AG04449 (cell line): ENCODE results near the gene SLCO2A1.

ENCODE experiments used
- CTCF ChIA-PET: fragments of 350-600 bp; formaldehyde crosslinking; extraction: SDS; loops from one replicate; lab custom pipeline; 2021; ENCODE audit warnings: antibody characterized with exemption; lab: Yijun Ruan, JAX
- POLR2A ChIA-PET: fragments of 400-600, 350-600 bp; formaldehyde crosslinking; extraction: SDS; loops from one replicate; lab custom pipeline; 2020; ENCODE audit warnings: antibody characterized with exemption, inconsistent platforms; lab: Yijun Ruan, JAX
- DNase-seq: peaks from one replicate; pipeline ENCODE4 v3.0.0-alpha.2; 2010; ENCODE audit warnings: low read depth, low spot score
- H3K4me3 ChIP-seq: 2 replicates; pipeline ENCODE4 v1.5.1; 2011; ENCODE audit warnings: low read depth, mild to moderate bottlenecking, control low read depth, low read length
- TF ChIP-seq, protein P1 (sequence below): IDR thresholded peaks from one replicate; pipeline ENCODE4 v1.5.1; 2011; ENCODE audit warnings: mild to moderate bottlenecking, moderate library complexity, low read length, control low read depth, inconsistent platforms; ENCODE audit not compliant: insufficient read depth; ENCODE audit errors: missing control alignments

Gene SLCO2A1

DNA sequence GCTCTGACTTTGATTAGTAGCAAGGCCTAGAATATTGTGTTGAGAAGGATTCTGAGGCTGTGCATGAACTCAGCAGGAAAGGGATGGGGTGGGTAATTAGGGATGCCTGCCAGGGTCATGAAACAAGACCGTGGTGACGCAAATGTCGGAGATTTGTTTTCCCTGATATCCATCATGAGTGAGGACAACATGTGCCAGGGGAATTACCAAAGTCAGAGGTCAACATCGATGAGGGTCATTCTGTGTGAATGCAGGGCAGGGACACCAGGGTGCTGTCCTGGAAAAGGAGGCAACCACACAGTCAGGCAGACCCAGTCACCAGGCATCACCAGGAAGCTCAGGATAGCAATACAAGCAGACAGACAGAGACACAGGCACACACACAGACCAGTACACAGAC, 52.2 kb downstream of the SLCO2A1 start:
- CTCF ChIA-PET: no interaction called here
- no peak overlapping the region for H3K4me3 ChIP-seq
- POLR2A ChIA-PET: no interaction called here
- TF ChIP-seq, protein P1, sequence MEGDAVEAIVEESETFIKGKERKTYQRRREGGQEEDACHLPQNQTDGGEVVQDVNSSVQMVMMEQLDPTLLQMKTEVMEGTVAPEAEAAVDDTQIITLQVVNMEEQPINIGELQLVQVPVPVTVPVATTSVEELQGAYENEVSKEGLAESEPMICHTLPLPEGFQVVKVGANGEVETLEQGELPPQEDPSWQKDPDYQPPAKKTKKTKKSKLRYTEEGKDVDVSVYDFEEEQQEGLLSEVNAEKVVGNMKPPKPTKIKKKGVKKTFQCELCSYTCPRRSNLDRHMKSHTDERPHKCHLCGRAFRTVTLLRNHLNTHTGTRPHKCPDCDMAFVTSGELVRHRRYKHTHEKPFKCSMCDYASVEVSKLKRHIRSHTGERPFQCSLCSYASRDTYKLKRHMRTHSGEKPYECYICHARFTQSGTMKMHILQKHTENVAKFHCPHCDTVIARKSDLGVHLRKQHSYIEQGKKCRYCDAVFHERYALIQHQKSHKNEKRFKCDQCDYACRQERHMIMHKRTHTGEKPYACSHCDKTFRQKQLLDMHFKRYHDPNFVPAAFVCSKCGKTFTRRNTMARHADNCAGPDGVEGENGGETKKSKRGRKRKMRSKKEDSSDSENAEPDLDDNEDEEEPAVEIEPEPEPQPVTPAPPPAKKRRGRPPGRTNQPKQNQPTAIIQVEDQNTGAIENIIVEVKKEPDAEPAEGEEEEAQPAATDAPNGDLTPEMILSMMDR: no peak
- DNase-seq: no peak

DNA sequence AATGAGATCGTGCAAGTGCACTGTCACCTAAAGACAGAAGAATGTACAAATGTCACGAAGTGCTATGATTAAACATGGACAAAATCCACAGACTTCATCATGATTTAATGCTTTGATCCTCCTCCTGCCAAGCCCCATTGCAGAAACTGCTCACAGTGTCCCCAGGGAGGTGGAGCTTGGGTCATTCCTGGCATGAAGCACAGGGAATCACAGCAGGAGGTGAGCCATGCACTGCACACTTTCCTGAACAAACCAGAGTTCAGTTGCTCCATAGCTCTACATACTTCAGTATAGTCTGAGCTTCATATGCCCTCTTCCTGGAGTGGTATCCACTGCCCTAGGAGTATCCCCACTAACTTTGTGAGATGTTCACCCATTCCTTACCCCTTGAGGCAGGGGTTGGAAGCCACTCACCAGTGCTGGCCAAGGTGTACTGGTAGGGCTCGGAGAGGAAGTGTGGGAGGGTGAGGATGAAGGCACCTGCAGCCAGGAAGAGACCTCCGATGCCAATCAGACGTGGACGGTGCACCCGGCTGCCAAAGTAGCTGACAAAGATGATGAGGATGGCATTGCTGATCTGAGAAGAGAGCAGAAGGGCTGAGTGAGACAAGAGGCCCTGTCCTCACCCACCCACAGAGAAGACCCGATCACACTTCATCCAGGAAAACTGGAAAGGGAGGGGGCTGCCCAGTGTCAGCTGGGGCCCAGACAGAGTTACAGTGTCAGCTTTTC, 56.3 kb downstream of the SLCO2A1 start:
- TF ChIP-seq, protein P1: no peak
- ChIA-PET POLR2A (no interaction called here), CTCF (no interaction called here)
- no peak for DNase-seq
- H3K4me3 ChIP-seq: no peak overlapping the region

DNA sequence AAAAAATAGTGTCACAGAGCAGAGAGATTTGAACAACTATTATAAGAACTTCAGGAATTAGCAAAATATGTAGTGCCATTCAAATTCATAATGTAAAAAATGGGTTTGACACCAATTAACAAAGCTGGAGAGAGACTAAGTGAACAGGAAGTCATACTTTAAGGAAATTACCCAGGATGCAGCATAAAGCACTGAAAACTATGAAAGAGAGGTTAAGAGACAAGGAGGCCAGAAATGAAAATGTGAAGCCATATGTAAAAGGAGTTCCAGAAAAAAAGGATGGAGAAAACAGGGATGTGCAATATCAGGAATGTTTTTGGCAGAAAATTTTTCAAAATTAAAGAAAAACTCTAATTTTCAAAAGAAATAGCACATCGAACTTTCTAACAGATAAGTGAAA, 57.6 kb downstream of the SLCO2A1 start:
- TF ChIP-seq, protein P1: no peak
- no peak for DNase-seq
- ChIA-PET POLR2A (no interaction called here), CTCF (no interaction called here)
- no peak overlapping the region for H3K4me3 ChIP-seq

DNA sequence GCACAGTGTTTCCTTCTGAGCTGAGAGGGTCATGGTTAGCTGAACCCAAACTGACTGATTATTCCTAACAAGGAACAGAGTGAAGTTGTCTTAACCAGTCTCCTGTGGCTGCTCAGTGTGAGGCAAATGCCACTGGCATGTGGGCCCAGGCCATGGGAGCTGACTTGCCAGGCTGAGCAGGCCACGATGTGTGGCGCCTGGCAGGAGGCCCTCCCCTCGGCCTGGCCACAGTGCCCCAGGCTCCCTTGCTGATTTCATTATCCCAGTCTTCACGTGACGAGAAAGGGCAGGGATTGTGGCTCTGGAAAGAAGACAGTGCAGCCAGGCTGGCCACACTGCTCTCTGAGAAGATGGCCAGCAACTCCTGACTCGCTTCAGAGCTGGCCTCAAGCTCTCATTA, 58.8 kb downstream of the SLCO2A1 start:
- ChIA-PET CTCF (interaction anchor here (1.5 kb wide), 1 partner anchor 229 kb away, joined by 3 read pairs; no protein-coding TSS in a partner anchor), POLR2A (no interaction called here)
- no peak overlapping the region for H3K4me3 ChIP-seq
- TF ChIP-seq, protein P1: no peak
- DNase-seq: no peak

DNA sequence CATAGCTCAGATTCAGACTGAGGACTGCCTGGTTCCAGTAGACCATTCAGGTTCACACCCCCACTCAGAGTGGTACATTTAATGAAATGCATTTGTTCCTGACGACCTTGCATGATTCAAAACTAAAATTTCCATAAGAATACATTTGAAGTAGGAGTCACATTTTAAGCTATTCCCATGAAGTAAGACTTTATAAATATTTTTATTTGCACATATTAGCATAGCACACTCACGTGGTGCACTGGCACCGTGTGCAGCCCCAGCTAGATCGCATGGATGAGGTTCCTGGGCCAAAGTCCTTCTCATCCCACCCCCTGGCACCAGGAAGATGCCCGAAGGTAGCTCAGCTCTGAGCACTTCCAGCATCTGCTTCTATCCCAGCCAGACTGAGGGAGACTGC, 59.4 kb downstream of the SLCO2A1 start:
- DNase-seq: no peak
- POLR2A ChIA-PET: no interaction called here
- no peak overlapping the region for H3K4me3 ChIP-seq
- TF ChIP-seq, protein P1: no peak
- CTCF ChIA-PET: interaction anchor here (1.5 kb wide), 1 partner anchor 229 kb away, joined by 3 read pairs; no protein-coding TSS in a partner anchor

DNA sequence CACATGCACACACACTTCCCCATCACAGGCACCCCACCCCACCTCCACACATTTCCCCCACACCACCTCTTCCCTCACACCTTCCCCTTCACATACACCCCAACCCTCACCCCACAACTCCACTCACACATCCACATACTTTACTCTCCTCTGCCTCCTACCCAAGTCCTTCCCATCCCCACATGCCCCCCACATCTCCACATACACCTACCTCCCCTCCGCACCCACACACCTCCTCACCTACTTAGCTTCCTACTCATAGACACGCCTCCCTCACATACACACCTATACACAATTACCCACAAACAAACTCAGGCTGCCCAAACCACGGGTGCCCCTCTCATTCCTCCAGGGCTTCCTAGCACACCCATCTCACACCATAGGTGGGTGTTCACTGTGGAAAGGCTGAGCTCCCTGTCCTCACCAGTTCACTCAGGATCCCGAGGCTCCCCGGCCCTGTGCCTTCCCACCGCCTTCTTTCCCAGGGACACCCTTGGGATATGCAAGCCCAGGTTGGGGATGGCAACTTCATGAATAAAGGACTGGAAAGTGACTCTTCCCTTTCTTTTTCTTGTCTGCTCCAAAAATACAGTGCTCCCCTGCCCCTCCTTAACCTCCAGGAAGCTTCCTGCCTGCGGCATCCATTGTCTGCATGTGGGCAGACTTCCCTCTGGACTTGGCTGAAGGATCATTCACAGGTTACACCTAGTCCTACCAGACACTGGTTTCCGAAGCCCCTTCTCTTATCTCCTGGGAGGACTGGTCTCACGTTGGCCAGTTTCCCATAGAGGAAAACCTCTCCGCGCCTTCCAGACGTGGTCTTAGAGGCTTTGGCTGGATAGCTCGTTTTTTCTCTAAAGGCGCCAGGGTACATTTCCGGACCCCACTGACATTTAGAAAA, 61.5 kb downstream of the SLCO2A1 start:
- POLR2A ChIA-PET: no interaction called here
- TF ChIP-seq, protein P1: no peak
- no peak for DNase-seq
- H3K4me3 ChIP-seq: no peak overlapping the region
- CTCF ChIA-PET: no interaction called here
